Measurements from ENCODE around the gene NARF. TPM values are rescaled to one million over a fixed set of nuclear protein-coding genes. Genes with fewer than 3 reads are reported as not detected.
"Not testable (repeated sequence)": the region's sequence is repeated elsewhere in the genome, so short reads cannot be mapped to it uniquely, and the experiment has no call there.

NARF gene
- polyA plus RNA-seq, 1 donor (not counting 4 experiments of a cell fraction or from before 2014, with no cell fraction given) = 36.8 TPM

- no peaks in the 10 kb centered on the region for H3K27me3 ChIP-seq (ENCODE audit: control insufficient read depth, extremely low read depth, insufficient read depth, low read length)
- H3K9me3 ChIP-seq (ENCODE audit: control insufficient read depth, low read depth, low read length) = no peaks in the 10 kb centered on the region
- no peaks in the 10 kb centered on the region for H3K79me2 ChIP-seq (ENCODE audit: control insufficient read depth, insufficient read depth, low read length)
- peaks cover 7% of the 10 kb centered on the region for H4K20me1 ChIP-seq (ENCODE audit: control insufficient read depth, extremely low read depth, insufficient read depth, low read length)
- DNase-seq (ENCODE audit: low read depth, low spot score) = no peak
- no peak overlapping the region for H3K27ac ChIP-seq (ENCODE audit: control insufficient read depth, insufficient read depth, low read length)
- H3K4me2 ChIP-seq (ENCODE audit: control insufficient read depth, extremely low read depth, insufficient read depth, low read depth, low read length) = no peak overlapping the region
- TF ChIP-seq EZH2 (IDR thresholded peaks at IDR 0.05; ENCODE audit: low read length) = no peak
- TF ChIP-seq CTCF (optimal IDR thresholded peaks at IDR 0.05 in 1 of 3, IDR thresholded peaks at IDR 0.05 in 1 of 3, conservative IDR thresholded peaks at IDR 0.05 in 1 of 3; ENCODE audit: extremely low read depth in 1 of 3, insufficient read depth in 2 of 3, low read length in 3 of 3) = no peak
- no peaks in the 10 kb centered on the region for H3K9me1 ChIP-seq (ENCODE audit: control insufficient read depth, extremely low read depth, insufficient read depth, low read length)
- no peak overlapping the region for H3K9ac ChIP-seq (ENCODE audit: control insufficient read depth, extremely low read depth, insufficient read depth, low read length)
- dilution Hi-C loops (cut with MboI; ENCODE audit: extremely low pct_ligation_motif_present, low sequenced_read_pairs) = no loop called here
- FAIRE-seq = no peak
- no peak overlapping the region for H3K4me3 ChIP-seq (ENCODE audit: control insufficient read depth in 2 of 3, extremely low read depth in 1 of 3, insufficient read depth in 2 of 3, low read depth in 1 of 3, low read length in 3 of 3)
- H3K36me3 ChIP-seq (ENCODE audit: control insufficient read depth in 2 of 2, extremely low read depth in 1 of 2, insufficient read depth in 2 of 2, low read length in 2 of 2) = peaks cover 0 to 3% of the 10 kb centered on the region in 2 experiments
- peaks cover 4% of the 10 kb centered on the region for H3K4me1 ChIP-seq (ENCODE audit: control insufficient read depth, extremely low read depth, insufficient read depth, low read length)
- H2AFZ ChIP-seq (ENCODE audit: control insufficient read depth, low read length) = no peak overlapping the region
Measured at GRCh38 chr17:82410014-82410716, 48.4 kb upstream of the NARF start.

GRCh38 chr17:82411396-82412053, 47.0 kb upstream of the NARF start:
- TF ChIP-seq EZH2 (IDR thresholded peaks at IDR 0.05; ENCODE audit: low read length) (no peak), CTCF (optimal IDR thresholded peaks at IDR 0.05 in 1 of 3, IDR thresholded peaks at IDR 0.05 in 1 of 3, conservative IDR thresholded peaks at IDR 0.05 in 1 of 3; ENCODE audit: extremely low read depth in 1 of 3, insufficient read depth in 2 of 3, low read length in 3 of 3) (no peak)
- Histone ChIP-seq H3K4me1 (ENCODE audit: control insufficient read depth, extremely low read depth, insufficient read depth, low read length) (peaks cover 4% of the 10 kb centered on the region), H3K4me3 (ENCODE audit: control insufficient read depth in 2 of 3, extremely low read depth in 1 of 3, insufficient read depth in 2 of 3, low read depth in 1 of 3, low read length in 3 of 3) (no peak overlapping the region), H4K20me1 (ENCODE audit: control insufficient read depth, extremely low read depth, insufficient read depth, low read length) (peaks cover 13% of the 10 kb centered on the region), H3K9me3 (ENCODE audit: control insufficient read depth, low read depth, low read length) (no peaks in the 10 kb centered on the region), H2AFZ (ENCODE audit: control insufficient read depth, low read length) (no peak overlapping the region), H3K27ac (ENCODE audit: control insufficient read depth, insufficient read depth, low read length) (no peak overlapping the region), H3K9me1 (ENCODE audit: control insufficient read depth, extremely low read depth, insufficient read depth, low read length) (no peaks in the 10 kb centered on the region), H3K27me3 (ENCODE audit: control insufficient read depth, extremely low read depth, insufficient read depth, low read length) (no peaks in the 10 kb centered on the region), H3K79me2 (ENCODE audit: control insufficient read depth, insufficient read depth, low read length) (peaks cover 2% of the 10 kb centered on the region), H3K36me3 (ENCODE audit: control insufficient read depth in 2 of 2, extremely low read depth in 1 of 2, insufficient read depth in 2 of 2, low read length in 2 of 2) (peaks cover 0 to 3% of the 10 kb centered on the region in 2 experiments), H3K9ac (ENCODE audit: control insufficient read depth, extremely low read depth, insufficient read depth, low read length) (no peak overlapping the region), H3K4me2 (ENCODE audit: control insufficient read depth, extremely low read depth, insufficient read depth, low read depth, low read length) (no peak overlapping the region)
- DNase-seq (ENCODE audit: low read depth, low spot score) = no peak
- FAIRE-seq = no peak
- dilution Hi-C loops (cut with MboI; ENCODE audit: extremely low pct_ligation_motif_present, low sequenced_read_pairs) = no loop called here

DNA sequence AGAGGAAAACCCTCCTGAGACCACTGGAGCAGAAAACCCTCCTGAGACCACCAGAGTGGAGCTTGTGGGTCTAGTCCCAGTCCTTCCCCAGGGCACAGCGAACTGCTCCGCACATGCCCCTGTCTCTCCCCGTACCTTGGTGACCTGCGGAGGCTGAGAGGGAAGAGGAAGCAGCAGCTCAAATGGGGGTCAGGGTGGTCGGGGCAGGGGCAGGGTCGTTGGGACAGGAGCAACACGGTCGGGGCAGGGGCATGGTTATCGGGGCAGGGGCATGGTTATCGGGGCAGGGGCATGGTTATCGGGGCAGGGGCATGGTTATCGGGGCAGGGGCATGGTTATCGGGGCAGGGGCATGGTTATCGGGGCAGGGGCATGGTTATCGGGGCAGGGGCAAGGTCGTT, 46.5 kb upstream of the NARF start:
- FAIRE-seq; H3K4me2 ChIP-seq (ENCODE audit: control insufficient read depth, extremely low read depth, insufficient read depth, low read depth, low read length); H3K9me1 ChIP-seq (ENCODE audit: control insufficient read depth, extremely low read depth, insufficient read depth, low read length); H3K4me3 ChIP-seq (ENCODE audit: control insufficient read depth in 2 of 3, extremely low read depth in 1 of 3, insufficient read depth in 2 of 3, low read depth in 1 of 3, low read length in 3 of 3); H2AFZ ChIP-seq (ENCODE audit: control insufficient read depth, low read length); H3K9me3 ChIP-seq (ENCODE audit: control insufficient read depth, low read depth, low read length); H3K9ac ChIP-seq (ENCODE audit: control insufficient read depth, extremely low read depth, insufficient read depth, low read length); H3K4me1 ChIP-seq (ENCODE audit: control insufficient read depth, extremely low read depth, insufficient read depth, low read length); H3K27ac ChIP-seq (ENCODE audit: control insufficient read depth, insufficient read depth, low read length); dilution Hi-C loops (cut with MboI; ENCODE audit: extremely low pct_ligation_motif_present, low sequenced_read_pairs); H3K27me3 ChIP-seq (ENCODE audit: control insufficient read depth, extremely low read depth, insufficient read depth, low read length); DNase-seq (ENCODE audit: low read depth, low spot score); H3K36me3 ChIP-seq (ENCODE audit: control insufficient read depth in 2 of 2, extremely low read depth in 1 of 2, insufficient read depth in 2 of 2, low read length in 2 of 2); H3K79me2 ChIP-seq (ENCODE audit: control insufficient read depth, insufficient read depth, low read length): not testable (repeated sequence)
- H4K20me1 ChIP-seq (ENCODE audit: control insufficient read depth, extremely low read depth, insufficient read depth, low read length) = peaks cover 13% of the 10 kb centered on the region

Data from keratinocyte (primary cell).